HG03457 (cell line): ENCODE results near the gene UBTF.
"Not testable (repeated sequence)": the region's sequence is repeated elsewhere in the genome, so short reads cannot be mapped to it uniquely, and the experiment has no call there.

Experiments used
- ATAC-seq: cut with Tn5 transposase; IDR thresholded peaks from one replicate; pipeline ENCODE4 v1.9.1; 2021; ENCODE audit warnings: moderate number of reproducible peaks; ENCODE audit not compliant: unreplicated experiment

The UBTF gene

GRCh38 chr17:44247440-44247841, 28.0 kb upstream of the UBTF start:
- no peak for ATAC-seq

GRCh38 chr17:44241106-44241624, 21.7 kb upstream of the UBTF start:
- ATAC-seq: no peak

GRCh38 chr17:44237886-44238285, 18.4 kb upstream of the UBTF start:
- not testable (repeated sequence) for ATAC-seq

GRCh38 chr17:44236444-44236991, 17.0 kb upstream of the UBTF start:
- no peak for ATAC-seq

- ATAC-seq: no peak
Measured at GRCh38 chr17:44235583-44235936, 16.1 kb upstream of the UBTF start.

GRCh38 chr17:44233582-44233981, 14.1 kb upstream of the UBTF start:
- no peak for ATAC-seq

- no peak for ATAC-seq
Measured at GRCh38 chr17:44232061-44232460, 12.6 kb upstream of the UBTF start.

- no peak for ATAC-seq
Measured at GRCh38 chr17:44230140-44230539, 10.7 kb upstream of the UBTF start.

- no peak for ATAC-seq
Measured at GRCh38 chr17:44229090-44229489, 9.6 kb upstream of the UBTF start.

- ATAC-seq: no peak
Measured at GRCh38 chr17:44223541-44224071, 4.1 kb upstream of the UBTF start.

GRCh38 chr17:44222112-44222869, 2.8 kb upstream of the UBTF start:
- no peak for ATAC-seq

GRCh38 chr17:44221862-44222111, 2.3 kb upstream of the UBTF start:
- ATAC-seq: no peak

- no peak for ATAC-seq
Measured at GRCh38 chr17:44221084-44221861, 1.8 kb upstream of the UBTF start.

- ATAC-seq: no peak
Measured at GRCh38 chr17:44220213-44221083, 973 bp upstream of the UBTF start.

- no peak for ATAC-seq
Measured at GRCh38 chr17:44219108-44219615, 313 bp downstream of the UBTF start.

GRCh38 chr17:44218344-44219107, 949 bp downstream of the UBTF start:
- ATAC-seq: no peak

- ATAC-seq: no peak
Measured at GRCh38 chr17:44217738-44218343, 1.6 kb downstream of the UBTF start.

GRCh38 chr17:44216694-44217093, 2.8 kb downstream of the UBTF start:
- ATAC-seq: no peak

- ATAC-seq: no peak
Measured at GRCh38 chr17:44216173-44216572, 3.3 kb downstream of the UBTF start.

- ATAC-seq: no peak
Measured at GRCh38 chr17:44214896-44215295, 4.6 kb downstream of the UBTF start.
